ENCODE results near the gene AKAP7.

Gene AKAP7

GRCh38 chr6:131107151-131107550 is 28.1 kb upstream of the AKAP7 start:
- no peak for TF ChIP-seq CTCF (conservative IDR thresholded peaks at IDR 0.05; ENCODE audit: low read depth, low read length)
- no peak overlapping the region for H3K4me3 ChIP-seq (ENCODE audit: low read length)
- DNase-seq (ENCODE audit: low read depth), result peak; percentile 68

GRCh38 chr6:131112249-131112648 is 23.0 kb upstream of the AKAP7 start:
- H3K4me3 ChIP-seq (ENCODE audit: low read length), result no peak overlapping the region
- no peak for TF ChIP-seq CTCF (conservative IDR thresholded peaks at IDR 0.05; ENCODE audit: low read depth, low read length)
- no peak for DNase-seq (ENCODE audit: low read depth)

GRCh38 chr6:131115651-131116050 is 19.6 kb upstream of the AKAP7 start:
- DNase-seq (ENCODE audit: low read depth), result no peak
- no peak overlapping the region for H3K4me3 ChIP-seq (ENCODE audit: low read length)
- no peak for TF ChIP-seq CTCF (conservative IDR thresholded peaks at IDR 0.05; ENCODE audit: low read depth, low read length)

GRCh38 chr6:131116321-131116720 is 18.9 kb upstream of the AKAP7 start:
- no peak overlapping the region for H3K4me3 ChIP-seq (ENCODE audit: low read length)
- TF ChIP-seq CTCF (conservative IDR thresholded peaks at IDR 0.05; ENCODE audit: low read depth, low read length), result no peak
- DNase-seq (ENCODE audit: low read depth), result no peak

GRCh38 chr6:131116755-131117360 is 18.4 kb upstream of the AKAP7 start:
- no peak overlapping the region for H3K4me3 ChIP-seq (ENCODE audit: low read length)
- peak; percentile 18 for TF ChIP-seq CTCF (conservative IDR thresholded peaks at IDR 0.05; ENCODE audit: low read depth, low read length)
- no peak for DNase-seq (ENCODE audit: low read depth)

GRCh38 chr6:131117878-131118277 is 17.4 kb upstream of the AKAP7 start:
- no peak for DNase-seq (ENCODE audit: low read depth)
- TF ChIP-seq CTCF (conservative IDR thresholded peaks at IDR 0.05; ENCODE audit: low read depth, low read length), result no peak
- H3K4me3 ChIP-seq (ENCODE audit: low read length), result no peak overlapping the region

GRCh38 chr6:131122007-131122406 is 13.3 kb upstream of the AKAP7 start:
- no peak for DNase-seq (ENCODE audit: low read depth)
- no peak for TF ChIP-seq CTCF (conservative IDR thresholded peaks at IDR 0.05; ENCODE audit: low read depth, low read length)
- no peak overlapping the region for H3K4me3 ChIP-seq (ENCODE audit: low read length)
